K562 (cell line): ENCODE measurements around the gene VPS11. TPM values are rescaled to one million over a fixed set of nuclear protein-coding genes. Genes with fewer than 3 reads are reported as not detected.

Source experiments
- CEBPG ChIP-seq, 3 experiments: fragments of 200-800 bp in 1 of 3; sonication (Bioruptor generic) in 1 of 3; sonication (generic) in 1 of 3; formaldehyde crosslinking in 1 of 3; IDR thresholded peaks in 2 of 3; conservative IDR thresholded peaks in 1 of 3; 2 replicates each; pipeline versions ENCODE4 v1.6.1 to v1.8.0; 2016 to 2022; ENCODE audit warnings: missing compliant biosample characterization in 2 of 3, missing genetic modification characterization in 2 of 3, mild to moderate bottlenecking in 1 of 3, missing genetic modification reagents in 1 of 3
- HDAC3 ChIP-seq: fragments of 450-650 bp; IDR thresholded peaks from 2 replicates; pipeline ENCODE4 v1.6.1; 2018; ENCODE audit warnings: borderline replicate concordance, mild to moderate bottlenecking, moderate library complexity; ENCODE audit not compliant: partially characterized antibody
- IFI16 ChIP-seq: fragments of 250-450 bp; sonication (Bioruptor Pico); IDR thresholded peaks from 2 replicates; pipeline ENCODE4 v2.1.2; 2022; ENCODE audit warnings: mild to moderate bottlenecking, inconsistent platforms
- MXI1 ChIP-seq: IDR thresholded peaks from 2 replicates; pipeline ENCODE4 v1.6.1; 2011; ENCODE audit warnings: low read depth, mild to moderate bottlenecking, improper control_type of control experiment, low read length
- NR2C2 ChIP-seq, 2 experiments: fragments of 200-800 bp in 1 of 2; sonication (Bioruptor generic) in 1 of 2; sonication (generic) in 1 of 2; formaldehyde crosslinking in 1 of 2; IDR thresholded peaks; 2 replicates each; pipeline versions ENCODE4 v1.6.1 to v1.8.0; 2016 to 2022; ENCODE audit warnings: mild to moderate bottlenecking in 1 of 2, missing compliant biosample characterization in 1 of 2, missing genetic modification characterization in 1 of 2, missing genetic modification reagents in 1 of 2
- PML ChIP-seq: IDR thresholded peaks from 2 replicates; pipeline ENCODE4 v1.6.1; 2012; ENCODE audit warnings: low read length, inconsistent platforms
- POLR2AphosphoS2 ChIP-seq: IDR thresholded peaks from 2 replicates; pipeline ENCODE4 v1.6.1; 2012; ENCODE audit warnings: low read length, improper control_type of control experiment
- POLR2B ChIP-seq: fragments of 450-650 bp; IDR thresholded peaks from 2 replicates; pipeline ENCODE4 v1.6.1; 2018; ENCODE audit warnings: low read depth; ENCODE audit not compliant: partially characterized antibody
- RB1 ChIP-seq: fragments of 450-650 bp; IDR thresholded peaks from 2 replicates; pipeline ENCODE4 v1.6.1; 2017; ENCODE audit warnings: low read depth, mild to moderate bottlenecking
- SIN3A ChIP-seq, 2 experiments: fragments of 150-350 bp in 1 of 2; IDR thresholded peaks; 2 replicates each; pipeline ENCODE4 v1.6.1; 2011 to 2016; ENCODE audit warnings: borderline replicate concordance in 2 of 2, low read depth in 2 of 2, low read length in 2 of 2, mild to moderate bottlenecking in 2 of 2, moderate library complexity in 2 of 2; ENCODE audit not compliant: control insufficient read depth in 1 of 2
- TCF7 ChIP-seq: sonication (generic); IDR thresholded peaks from 2 replicates; pipeline ENCODE4 v1.6.1; 2016; ENCODE audit warnings: antibody characterized with exemption, borderline replicate concordance
- ZNF263 ChIP-seq: sonication (generic); formaldehyde crosslinking; IDR thresholded peaks from 2 replicates; pipeline ENCODE4 v1.8.0; 2022; ENCODE audit warnings: mild to moderate bottlenecking, missing genetic modification reagents, borderline replicate concordance
- polyA plus RNA-seq, 8 experiments: library from polyadenylated mRNA; depleted of rRNA in 4 of 8; stranded (reverse) in 5 of 8; unstranded in 3 of 8; fragments of >200 nt; fragmentation: Nextera tagmentation in 2 of 8; fragmentation: Illumina TruSeq in 1 of 8; extraction: Ambion mirVana in 2 of 8; extraction: Trizol in 1 of 8; gene quantifications; 2 replicates each; pipeline versions ENCODE4 v1.2.1 to v1.2.3, GENCODE V29; 2011 to 2014; ENCODE audit warnings: inconsistent platforms in 1 of 8, missing spikeins in 1 of 8
- total RNA-seq, 7 experiments: library from RNA; depleted of rRNA in 6 of 7; stranded (reverse); fragments of >200 nt in 6 of 7; fragmentation: Illumina TruSeq in 2 of 7; extraction: Trizol in 2 of 7; gene quantifications; 2 replicates each; pipeline versions ENCODE4 v1.2.1 to v1.2.3, GENCODE V29; 2011 to 2021; ENCODE audit warnings: low replicate concordance in 1 of 7
- TF ChIP-seq, protein P1 (sequence below), 2 experiments: fragments of 450-650 bp in 1 of 2; sonication (generic) in 1 of 2; formaldehyde crosslinking in 1 of 2; IDR thresholded peaks; 2 replicates each; pipeline versions ENCODE4 v1.7.1 to v1.9.0; 2016 to 2022; ENCODE audit warnings: inconsistent platforms in 1 of 2, mild to moderate bottlenecking in 1 of 2, missing genetic modification reagents in 1 of 2
- TF ChIP-seq, protein P2 (sequence below): fragments of 450-650 bp; IDR thresholded peaks from 2 replicates; pipeline ENCODE4 v1.6.1; 2016; ENCODE audit warnings: missing biosample characterization, missing genetic modification characterization

VPS11 gene
- total and polyA plus RNA-seq, 9 of the 15 experiments (the other 6 are each of a cell fraction or from before 2014, with no cell fraction given), result 14.1 to 35.5 (median 27.5) TPM

DNA sequence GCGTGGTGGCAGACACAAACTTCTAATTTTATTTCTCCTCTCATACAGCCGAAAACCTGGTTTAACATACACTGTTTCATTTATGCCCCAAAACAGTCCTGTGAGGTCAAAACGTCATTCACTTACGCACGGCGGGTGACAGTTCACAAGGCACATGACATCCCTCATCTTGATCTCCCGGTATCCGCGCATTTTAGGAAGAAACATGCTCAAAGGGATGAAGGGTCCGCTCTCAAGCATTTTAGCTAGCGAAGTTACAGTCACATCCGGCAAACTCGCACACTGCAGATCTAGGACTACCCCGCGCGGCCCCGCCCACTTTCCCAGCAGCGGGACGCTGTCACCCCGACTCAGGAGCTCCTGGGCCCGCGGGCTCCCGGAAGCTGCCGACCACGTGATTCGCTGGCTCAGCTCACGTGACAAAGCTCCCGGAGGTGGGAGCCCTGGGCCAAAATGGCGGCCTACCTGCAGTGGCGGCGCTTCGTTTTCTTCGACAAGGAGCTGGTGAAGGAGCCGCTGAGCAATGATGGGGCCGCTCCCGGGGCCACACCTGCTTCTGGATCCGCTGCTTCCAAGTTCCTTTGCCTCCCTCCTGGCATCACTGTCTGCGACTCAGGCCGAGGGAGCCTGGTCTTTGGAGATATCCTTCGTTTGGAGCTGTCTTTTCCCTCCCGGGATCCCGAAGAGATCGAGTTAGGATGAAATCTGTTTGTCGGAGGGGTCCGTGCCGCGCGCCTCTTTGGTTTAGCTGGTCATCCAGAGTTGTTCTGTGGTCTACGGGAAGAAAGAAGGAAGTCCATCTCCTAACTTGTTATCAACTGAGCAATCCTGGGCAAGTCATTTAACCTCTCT, at the start of gene VPS11 (continued):
- TF ChIP-seq, protein P1, sequence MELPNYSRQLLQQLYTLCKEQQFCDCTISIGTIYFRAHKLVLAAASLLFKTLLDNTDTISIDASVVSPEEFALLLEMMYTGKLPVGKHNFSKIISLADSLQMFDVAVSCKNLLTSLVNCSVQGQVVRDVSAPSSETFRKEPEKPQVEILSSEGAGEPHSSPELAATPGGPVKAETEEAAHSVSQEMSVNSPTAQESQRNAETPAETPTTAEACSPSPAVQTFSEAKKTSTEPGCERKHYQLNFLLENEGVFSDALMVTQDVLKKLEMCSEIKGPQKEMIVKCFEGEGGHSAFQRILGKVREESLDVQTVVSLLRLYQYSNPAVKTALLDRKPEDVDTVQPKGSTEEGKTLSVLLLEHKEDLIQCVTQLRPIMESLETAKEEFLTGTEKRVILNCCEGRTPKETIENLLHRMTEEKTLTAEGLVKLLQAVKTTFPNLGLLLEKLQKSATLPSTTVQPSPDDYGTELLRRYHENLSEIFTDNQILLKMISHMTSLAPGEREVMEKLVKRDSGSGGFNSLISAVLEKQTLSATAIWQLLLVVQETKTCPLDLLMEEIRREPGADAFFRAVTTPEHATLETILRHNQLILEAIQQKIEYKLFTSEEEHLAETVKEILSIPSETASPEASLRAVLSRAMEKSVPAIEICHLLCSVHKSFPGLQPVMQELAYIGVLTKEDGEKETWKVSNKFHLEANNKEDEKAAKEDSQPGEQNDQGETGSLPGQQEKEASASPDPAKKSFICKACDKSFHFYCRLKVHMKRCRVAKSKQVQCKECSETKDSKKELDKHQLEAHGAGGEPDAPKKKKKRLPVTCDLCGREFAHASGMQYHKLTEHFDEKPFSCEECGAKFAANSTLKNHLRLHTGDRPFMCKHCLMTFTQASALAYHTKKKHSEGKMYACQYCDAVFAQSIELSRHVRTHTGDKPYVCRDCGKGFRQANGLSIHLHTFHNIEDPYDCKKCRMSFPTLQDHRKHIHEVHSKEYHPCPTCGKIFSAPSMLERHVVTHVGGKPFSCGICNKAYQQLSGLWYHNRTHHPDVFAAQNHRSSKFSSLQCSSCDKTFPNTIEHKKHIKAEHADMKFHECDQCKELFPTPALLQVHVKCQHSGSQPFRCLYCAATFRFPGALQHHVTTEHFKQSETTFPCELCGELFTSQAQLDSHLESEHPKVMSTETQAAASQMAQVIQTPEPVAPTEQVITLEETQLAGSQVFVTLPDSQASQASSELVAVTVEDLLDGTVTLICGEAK (IDR thresholded peaks at IDR 0.05), result peak; percentile 76
- TF ChIP-seq, protein P1 (CRISPR knock-in tag; IDR thresholded peaks at IDR 0.05), result no peak
- peak; percentile 55 for TF ChIP-seq POLR2B
- TF ChIP-seq NR2C2 (CRISPR knock-in tag; IDR thresholded peaks at IDR 0.05), result no peak
- peak; percentile 95 for TF ChIP-seq NR2C2 (tag; IDR thresholded peaks at IDR 0.05)
- TF ChIP-seq PML, result no peak
- TF ChIP-seq SIN3A (IDR thresholded peaks at IDR 0.05; ENCODE audit: borderline replicate concordance in 2 of 2, control insufficient read depth in 1 of 2, low read depth in 2 of 2, low read length in 2 of 2), result peak; percentile 79 to 98; a peak in 3 of 4 replicates
- TF ChIP-seq HDAC3, result no peak
- TF ChIP-seq TCF7, result 0 out of 2 replicates have a peak, but pooled peaks have one; percentile 34
- TF ChIP-seq RB1, result peak; percentile 86; the same call in 1 of the 2 replicates
- TF ChIP-seq ZNF263 (CRISPR knock-in tag), result peak; percentile 24; the same call in 1 of the 2 replicates
- no peak for TF ChIP-seq CEBPG (CRISPR knock-in tag; IDR thresholded peaks at IDR 0.05)
- no peak for TF ChIP-seq CEBPG (tag; conservative IDR thresholded peaks at IDR 0.05 in 1 of 2, IDR thresholded peaks at IDR 0.05 in 1 of 2)
- TF ChIP-seq, protein P2, sequence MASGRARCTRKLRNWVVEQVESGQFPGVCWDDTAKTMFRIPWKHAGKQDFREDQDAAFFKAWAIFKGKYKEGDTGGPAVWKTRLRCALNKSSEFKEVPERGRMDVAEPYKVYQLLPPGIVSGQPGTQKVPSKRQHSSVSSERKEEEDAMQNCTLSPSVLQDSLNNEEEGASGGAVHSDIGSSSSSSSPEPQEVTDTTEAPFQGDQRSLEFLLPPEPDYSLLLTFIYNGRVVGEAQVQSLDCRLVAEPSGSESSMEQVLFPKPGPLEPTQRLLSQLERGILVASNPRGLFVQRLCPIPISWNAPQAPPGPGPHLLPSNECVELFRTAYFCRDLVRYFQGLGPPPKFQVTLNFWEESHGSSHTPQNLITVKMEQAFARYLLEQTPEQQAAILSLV, result no peak
- no peak for TF ChIP-seq IFI16
- TF ChIP-seq MXI1, result peak; percentile 48
- TF ChIP-seq POLR2AphosphoS2, result peak; percentile 69; the same call in 1 of the 2 replicates
